ENCODE results near the gene LAPTM5. TPM values are rescaled to one million over a fixed set of nuclear protein-coding genes. Genes with fewer than 3 reads are reported as not detected.

Gene LAPTM5
- total and polyA plus RNA-seq, 2 of the 8 experiments (the other 6 are each of a cell fraction or from before 2014, with no cell fraction given) = 0.37 to 1.4 TPM

GRCh38 chr1:30721812-30722537, 35.6 kb downstream of the LAPTM5 start (continued):
- no peak for TF ChIP-seq RNF2 (IDR thresholded peaks at IDR 0.05; ENCODE audit: borderline replicate concordance, low read depth, low read length, missing control alignments, poor library complexity, severe bottlenecking)
